ENCODE data around the gene PCCA.

PCCA gene

DNA sequence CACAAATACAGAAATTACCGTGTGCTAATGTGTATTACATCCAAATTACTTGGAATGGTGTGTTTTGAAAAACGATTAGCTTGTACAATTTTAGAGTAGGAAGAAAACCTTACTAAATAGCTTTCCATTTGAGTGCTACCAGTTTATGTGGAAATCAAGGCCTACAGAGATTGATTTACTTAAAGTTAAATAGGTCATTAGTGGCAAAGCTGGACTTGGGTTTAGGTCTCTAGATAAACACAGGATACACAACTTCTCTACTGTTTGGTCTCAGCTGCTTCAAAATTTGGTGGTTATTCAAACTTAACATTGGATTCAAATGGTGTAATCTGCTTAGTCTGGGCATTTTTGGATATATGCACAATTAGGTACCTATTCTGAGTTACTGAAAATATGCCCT lies 21.4 kb downstream of the PCCA start:
- no peak for DNase-seq (ENCODE audit: low read depth)
- H3K4me3 ChIP-seq (ENCODE audit: low read depth, low read length), result no peak overlapping the region
- TF ChIP-seq, protein P1, sequence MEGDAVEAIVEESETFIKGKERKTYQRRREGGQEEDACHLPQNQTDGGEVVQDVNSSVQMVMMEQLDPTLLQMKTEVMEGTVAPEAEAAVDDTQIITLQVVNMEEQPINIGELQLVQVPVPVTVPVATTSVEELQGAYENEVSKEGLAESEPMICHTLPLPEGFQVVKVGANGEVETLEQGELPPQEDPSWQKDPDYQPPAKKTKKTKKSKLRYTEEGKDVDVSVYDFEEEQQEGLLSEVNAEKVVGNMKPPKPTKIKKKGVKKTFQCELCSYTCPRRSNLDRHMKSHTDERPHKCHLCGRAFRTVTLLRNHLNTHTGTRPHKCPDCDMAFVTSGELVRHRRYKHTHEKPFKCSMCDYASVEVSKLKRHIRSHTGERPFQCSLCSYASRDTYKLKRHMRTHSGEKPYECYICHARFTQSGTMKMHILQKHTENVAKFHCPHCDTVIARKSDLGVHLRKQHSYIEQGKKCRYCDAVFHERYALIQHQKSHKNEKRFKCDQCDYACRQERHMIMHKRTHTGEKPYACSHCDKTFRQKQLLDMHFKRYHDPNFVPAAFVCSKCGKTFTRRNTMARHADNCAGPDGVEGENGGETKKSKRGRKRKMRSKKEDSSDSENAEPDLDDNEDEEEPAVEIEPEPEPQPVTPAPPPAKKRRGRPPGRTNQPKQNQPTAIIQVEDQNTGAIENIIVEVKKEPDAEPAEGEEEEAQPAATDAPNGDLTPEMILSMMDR (IDR thresholded peaks at IDR 0.05; ENCODE audit: low read depth, low read length, missing control alignments), result no peak

DNA sequence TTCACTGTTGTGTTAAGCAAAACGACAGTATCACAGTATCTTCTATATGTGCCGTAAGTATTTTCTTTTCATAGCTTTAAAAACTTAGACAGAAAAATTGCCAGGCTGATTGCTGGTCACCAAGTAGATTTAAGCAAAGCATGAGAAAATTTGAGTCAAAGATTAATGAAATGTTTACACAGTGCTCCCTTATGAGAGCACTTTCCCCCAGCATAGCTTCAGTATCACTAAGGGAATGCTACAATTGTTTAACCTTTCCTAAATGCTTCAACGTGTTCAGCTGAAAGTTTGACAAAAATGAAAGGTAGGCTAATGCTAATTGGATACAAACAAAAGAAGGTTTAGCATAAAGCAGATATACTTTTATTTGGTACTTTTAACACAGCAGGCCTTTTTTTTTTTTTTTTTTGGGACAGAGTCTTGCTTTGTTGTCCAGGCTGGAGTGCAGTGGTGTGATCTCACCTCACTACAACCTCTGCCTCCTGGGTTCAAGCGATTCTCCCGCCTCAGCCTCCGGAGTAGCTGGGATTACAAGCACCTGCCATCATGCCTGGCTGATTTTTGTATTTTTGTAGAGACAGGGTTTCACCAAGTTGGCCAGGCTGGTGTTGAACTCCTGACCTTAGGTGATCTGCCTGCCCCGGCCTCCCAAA lies 23.4 kb downstream of the PCCA start:
- DNase-seq (ENCODE audit: low read depth), result no peak
- TF ChIP-seq, protein P1 (IDR thresholded peaks at IDR 0.05; ENCODE audit: low read depth, low read length, missing control alignments), result no peak
- H3K4me3 ChIP-seq (ENCODE audit: low read depth, low read length), result no peak overlapping the region

DNA sequence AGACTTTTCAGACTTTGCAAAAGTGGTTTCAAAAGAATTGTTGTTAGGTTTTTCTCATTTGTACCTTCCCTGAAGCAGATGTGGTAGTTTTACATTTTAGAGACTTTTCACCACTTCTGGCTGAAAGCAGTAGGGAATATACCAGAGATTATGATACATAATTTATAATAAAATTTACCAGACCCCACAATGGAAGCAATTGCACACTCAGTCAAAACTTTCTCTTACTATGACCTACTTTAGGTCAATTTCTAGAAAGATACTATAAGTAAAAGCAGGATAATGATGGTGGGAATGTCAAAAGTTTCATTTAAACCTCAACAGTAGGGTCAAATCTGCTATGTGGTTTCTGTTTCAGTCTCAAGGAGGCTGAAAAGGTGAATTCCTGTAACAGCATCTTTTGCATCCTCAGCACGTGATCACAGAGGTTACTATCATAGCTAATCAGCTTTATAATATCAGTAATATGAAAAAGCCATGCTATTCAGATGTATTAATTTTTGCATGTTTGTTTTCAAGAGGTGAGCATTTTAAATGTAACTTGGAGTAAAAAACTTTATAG lies 26.9 kb downstream of the PCCA start:
- no peak for DNase-seq (ENCODE audit: low read depth)
- TF ChIP-seq, protein P1 (IDR thresholded peaks at IDR 0.05; ENCODE audit: low read depth, low read length, missing control alignments), result no peak
- H3K4me3 ChIP-seq (ENCODE audit: low read depth, low read length), result no peak overlapping the region

DNA sequence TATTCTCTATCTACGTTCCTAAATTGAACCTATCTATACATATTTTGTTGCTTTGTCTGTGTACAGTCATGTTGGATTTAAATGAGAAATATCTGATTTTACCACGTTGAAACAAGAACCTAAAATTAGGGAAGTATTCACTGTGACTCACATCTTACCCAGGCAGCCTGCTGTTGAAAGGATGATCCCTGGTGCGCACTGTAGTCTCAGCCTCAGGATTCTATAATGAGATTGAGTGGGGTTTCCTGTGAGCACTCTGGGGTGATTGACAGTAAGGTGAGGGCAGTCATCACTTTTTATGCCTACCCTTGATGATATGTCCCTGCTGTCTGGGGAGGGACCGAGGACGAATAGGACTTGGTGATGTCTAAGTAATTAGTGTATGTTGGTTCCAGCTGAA lies 35.4 kb downstream of the PCCA start:
- no peak for DNase-seq (ENCODE audit: low read depth)
- TF ChIP-seq, protein P1 (IDR thresholded peaks at IDR 0.05; ENCODE audit: low read depth, low read length, missing control alignments), result no peak
- no peak overlapping the region for H3K4me3 ChIP-seq (ENCODE audit: low read depth, low read length)

DNA sequence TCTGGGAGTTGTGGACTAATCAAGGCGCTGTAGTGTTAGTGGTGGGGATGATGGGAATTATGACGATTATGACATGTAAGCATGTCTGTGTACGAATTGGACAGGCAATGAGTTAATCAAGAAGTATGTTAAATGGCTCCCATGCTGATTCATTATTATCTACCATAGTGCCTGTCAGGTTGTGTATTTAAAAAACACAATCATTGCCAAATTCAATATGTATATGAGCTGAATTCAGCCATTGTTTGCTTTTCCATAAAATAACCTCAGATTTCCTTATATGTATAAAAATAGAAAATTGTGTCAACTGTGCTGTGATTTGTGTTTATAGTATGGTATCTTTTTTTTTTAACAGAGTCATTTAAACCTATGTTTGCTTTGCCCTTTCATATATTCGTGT lies 37.1 kb downstream of the PCCA start:
- TF ChIP-seq, protein P1 (IDR thresholded peaks at IDR 0.05; ENCODE audit: low read depth, low read length, missing control alignments), result no peak
- no peak for DNase-seq (ENCODE audit: low read depth)
- no peak overlapping the region for H3K4me3 ChIP-seq (ENCODE audit: low read depth, low read length)

DNA sequence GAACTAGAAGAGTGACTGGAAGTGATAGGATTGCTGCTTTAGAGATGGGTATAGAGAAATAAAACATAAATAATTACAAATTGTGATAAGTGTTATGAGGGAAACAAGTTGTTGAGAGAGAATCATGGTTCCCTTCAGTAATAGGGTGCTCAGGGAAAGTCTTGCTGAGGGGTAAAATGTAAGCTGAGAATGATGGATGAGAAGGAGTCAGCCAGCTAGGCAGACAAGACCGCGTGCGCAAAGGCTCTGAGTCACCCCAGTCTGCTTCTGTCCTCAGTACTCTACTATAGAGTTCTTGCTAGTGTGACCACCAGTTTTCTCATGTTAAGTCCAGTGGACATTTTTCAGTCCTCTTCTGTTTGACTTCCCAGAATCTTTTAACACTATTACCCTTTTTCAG lies 39.5 kb downstream of the PCCA start:
- DNase-seq (ENCODE audit: low read depth), result no peak
- TF ChIP-seq, protein P1 (IDR thresholded peaks at IDR 0.05; ENCODE audit: low read depth, low read length, missing control alignments), result no peak
- H3K4me3 ChIP-seq (ENCODE audit: low read depth, low read length), result no peak overlapping the region

DNA sequence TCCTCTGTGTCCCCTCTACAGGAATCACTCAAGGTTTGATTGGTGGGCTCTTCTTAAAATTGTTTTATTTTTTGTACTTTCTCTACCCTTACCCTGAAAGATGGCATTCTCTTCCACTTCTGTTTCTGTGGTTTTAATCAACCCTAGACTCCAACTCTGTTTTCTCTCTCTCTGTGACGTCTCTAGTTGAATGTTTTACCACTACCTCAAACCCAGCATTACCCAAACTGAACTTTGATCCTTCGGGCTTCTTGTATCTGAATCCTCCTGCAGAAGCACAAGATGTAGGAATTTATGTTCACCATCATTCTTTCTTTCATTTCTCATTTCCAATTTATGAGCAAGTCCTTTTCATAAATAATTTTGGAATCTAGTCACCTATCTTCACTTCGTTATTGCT lies 39.9 kb downstream of the PCCA start:
- DNase-seq (ENCODE audit: low read depth), result no peak
- TF ChIP-seq, protein P1 (IDR thresholded peaks at IDR 0.05; ENCODE audit: low read depth, low read length, missing control alignments), result no peak
- H3K4me3 ChIP-seq (ENCODE audit: low read depth, low read length), result no peak overlapping the region

All from GM12864 (cell line).